SHP77 treated with DMSO at 0.1 percent for 48 hours (cell line): Measurements from ENCODE around the gene INPP5K.

ENCODE experiments used
- DNase-seq: peaks from one replicate; lab custom pipeline; 2025; lab: John Stamatoyannopoulos, UW

Gene INPP5K

GRCh38 chr17:1505586-1505985, 10.8 kb downstream of the INPP5K start:
- DNase-seq: no peak

DNA sequence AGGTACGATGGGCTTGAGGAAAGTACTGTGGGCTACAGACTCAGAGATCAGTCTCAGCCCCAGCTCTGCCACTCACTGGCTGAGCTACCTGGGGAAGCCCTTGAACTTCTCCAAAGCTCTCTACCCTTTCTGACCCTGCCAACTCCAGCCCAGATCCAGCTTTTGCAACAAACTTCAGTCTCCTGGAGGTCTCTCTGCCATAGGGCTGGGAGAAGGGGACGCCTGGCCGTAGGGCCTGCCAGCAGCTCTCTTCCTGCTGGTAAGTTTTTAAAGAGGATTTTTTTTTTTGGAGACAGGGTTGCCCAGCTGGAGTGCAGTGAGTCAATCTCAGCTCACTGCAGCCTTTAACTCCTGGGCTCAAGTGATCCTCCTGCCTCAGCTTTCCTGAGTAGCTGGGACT, 11.5 kb downstream of the INPP5K start:
- no peak for DNase-seq

GRCh38 chr17:1503699-1504098, 12.7 kb downstream of the INPP5K start:
- no peak for DNase-seq

GRCh38 chr17:1498869-1499268, 17.5 kb downstream of the INPP5K start:
- DNase-seq: no peak

DNA sequence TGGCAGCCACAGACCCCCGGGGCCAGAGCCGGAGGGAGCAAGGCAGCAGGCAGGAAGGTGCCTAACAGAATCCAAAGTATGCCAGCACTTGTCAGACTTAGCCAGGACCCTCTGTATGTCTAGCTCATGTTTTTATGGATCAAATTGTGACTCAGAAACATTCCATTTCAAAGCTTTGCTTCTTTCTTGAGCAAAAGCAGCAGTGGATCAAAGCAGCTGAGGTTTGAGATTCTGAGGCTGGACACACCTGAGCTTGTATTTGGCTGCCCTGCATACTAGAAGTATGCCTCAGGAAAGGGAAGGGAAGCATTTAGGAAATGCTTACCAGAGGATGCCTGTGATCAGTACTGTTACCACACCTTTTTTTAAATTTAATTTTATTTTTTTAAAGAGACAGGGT, 18.2 kb downstream of the INPP5K start:
- no peak for DNase-seq

DNA sequence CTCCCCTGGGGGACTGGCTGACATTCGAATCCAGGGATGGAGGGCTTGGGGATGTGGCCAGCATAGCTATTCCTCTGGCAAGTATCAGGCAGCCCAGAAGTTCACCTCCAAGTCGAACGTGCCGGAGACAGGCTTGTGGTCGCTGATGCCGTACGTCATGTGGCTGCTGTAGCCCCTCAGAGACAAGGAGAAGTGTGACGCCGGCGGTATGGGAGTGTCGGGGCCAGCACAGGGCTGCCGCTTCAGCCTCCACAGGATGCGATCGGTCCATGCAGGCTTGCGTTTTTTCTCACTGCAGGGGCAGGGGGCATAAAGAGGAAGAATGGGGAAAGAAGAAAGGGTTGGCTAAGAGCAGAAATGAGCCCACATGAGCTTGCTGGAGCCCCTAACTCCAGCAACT, 18.6 kb downstream of the INPP5K start:
- DNase-seq: no peak

DNA sequence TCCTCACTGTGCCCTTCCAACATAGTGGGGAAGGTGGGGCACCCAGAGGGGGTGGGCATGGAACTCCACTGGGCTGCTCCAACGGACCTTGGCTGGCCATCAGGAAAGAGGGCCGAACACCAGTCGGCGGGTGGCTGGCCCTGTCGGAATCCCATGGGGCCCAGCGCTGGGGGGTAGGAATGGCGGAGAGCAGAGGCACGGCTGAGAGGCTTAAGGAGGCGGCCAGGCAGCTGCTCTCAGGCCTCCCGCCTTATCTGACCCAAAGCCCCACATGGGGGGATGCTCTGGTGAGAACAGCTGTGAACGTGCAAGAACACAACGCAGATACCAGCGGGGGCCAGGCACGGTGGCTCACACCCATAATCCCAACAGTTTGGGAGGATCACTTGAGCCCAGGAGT, 19.5 kb downstream of the INPP5K start:
- no peak for DNase-seq

- DNase-seq: no peak
These were observed 21.0 kb downstream of the INPP5K start for GRCh38 chr17:1495265-1495989.

DNA sequence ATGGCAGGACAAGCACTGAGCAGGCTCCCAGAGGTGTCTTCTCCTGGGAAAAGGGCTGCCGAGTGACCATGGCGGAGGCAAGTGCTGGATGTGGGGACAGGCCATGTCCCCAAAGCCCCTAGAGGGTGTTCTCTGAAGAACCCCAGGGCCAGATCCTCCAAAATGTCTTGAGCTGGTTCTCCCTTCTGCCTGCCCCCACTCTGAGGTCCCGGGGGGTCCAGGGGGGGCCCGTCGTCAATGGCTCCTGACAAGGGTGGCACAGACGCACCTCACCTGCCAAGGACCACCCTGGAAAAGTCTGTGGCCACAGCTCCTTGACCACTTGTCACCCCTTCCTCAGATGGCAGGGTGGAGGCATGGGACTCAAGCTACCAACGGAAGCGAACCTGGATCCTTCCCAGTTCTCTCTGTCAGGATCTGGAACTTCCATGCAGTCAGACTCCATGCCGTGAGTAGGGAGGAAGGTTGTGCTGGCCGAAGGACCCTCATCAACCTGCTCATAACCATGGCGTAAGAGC, 21.6 kb downstream of the INPP5K start:
- DNase-seq: no peak

GRCh38 chr17:1494203-1494602, 22.2 kb downstream of the INPP5K start:
- DNase-seq: no peak

DNA sequence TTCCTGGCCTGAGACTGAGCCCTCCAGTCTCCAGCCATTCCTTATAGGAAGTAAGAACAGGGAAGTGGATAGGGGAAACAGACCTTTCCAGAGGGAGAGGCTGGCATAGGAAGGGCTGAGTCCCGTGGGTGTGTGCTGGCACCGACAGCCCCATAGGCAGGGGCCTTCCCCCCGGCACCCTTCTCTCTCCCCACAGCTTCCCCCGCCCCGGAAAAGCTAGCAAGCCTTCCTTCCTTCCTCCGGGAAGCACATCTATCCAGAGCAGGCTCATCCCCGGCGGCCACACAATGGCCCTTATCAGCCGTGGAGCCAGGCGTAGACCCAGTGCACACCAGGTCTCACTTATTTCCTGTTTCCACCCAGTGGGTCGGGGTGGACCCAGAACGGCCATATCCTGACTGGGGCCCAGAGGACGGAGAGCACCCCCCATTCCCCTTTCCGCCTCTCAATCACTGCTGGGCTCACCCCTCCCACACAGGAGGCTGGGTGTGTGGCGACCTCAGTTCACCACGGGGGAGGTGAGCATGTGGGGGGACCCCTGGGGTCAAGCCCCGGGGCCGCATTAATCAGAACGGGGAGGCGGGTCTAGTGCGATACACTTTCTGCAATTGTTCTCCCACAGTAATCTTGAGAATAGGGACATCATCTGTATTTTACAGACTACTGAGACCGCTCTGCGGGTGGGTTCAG, 23.0 kb downstream of the INPP5K start:
- DNase-seq: no peak

DNA sequence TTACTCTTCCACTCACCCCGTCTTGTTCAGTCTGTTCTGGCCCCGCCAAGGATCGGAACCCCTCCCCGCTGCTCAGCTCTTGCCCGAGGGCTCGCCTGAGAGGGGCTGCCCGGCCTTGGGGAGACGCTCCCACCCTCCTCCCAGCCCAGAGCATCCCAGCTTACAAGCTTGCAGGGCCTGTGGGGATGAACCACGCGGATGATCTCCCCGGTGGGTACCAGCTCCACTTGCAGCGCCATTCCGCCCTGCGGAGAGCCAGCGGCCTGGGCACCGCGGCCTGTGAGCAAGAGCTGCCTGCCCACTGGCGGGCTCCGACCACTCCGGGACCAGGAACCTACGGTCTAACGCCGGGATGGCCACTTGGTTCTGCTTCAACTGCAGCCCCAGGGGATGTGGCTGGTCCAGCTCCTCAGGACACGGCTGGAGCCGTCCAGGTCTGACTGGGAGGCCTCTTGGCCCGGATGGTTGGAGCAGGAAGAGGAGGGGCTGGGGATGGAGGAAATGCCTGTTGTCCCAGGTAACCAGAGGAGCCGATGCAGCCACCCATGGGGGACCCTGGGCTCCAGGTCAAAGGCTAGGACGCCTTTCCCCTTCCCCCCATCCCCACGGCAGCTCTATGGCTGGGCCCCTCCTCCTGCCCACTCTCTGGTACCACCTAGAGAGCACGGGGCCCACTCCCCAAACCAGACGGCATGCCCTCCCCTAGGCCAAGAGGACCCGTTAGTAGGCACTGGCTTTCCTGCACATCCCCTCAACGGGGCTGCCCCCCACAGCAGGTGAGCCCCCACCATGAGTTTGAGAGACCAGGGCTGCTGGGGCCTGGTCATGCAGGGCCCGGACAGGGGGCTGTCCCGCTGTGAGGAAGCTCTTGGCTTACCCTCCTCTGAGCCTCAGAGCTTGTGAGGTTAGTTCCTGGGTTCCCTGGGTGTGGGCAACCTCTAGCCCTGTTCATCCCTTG, 23.9 kb downstream of the INPP5K start, which contains the start of gene MYO1C:
TSS of gene MYO1C (minus strand) at position 438 of the 958 bp plus-strand sequence. CDS start at position 239, 199 bp downstream.
- no peak for DNase-seq

GRCh38 chr17:1491443-1492248, 24.8 kb downstream of the INPP5K start:
- DNase-seq: no peak

- peak; percentile 34 for DNase-seq
These were observed 25.6 kb downstream of the INPP5K start for GRCh38 chr17:1490643-1491442.

- DNase-seq: no peak
These were observed 27.6 kb downstream of the INPP5K start for GRCh38 chr17:1488826-1489270.

GRCh38 chr17:1487939-1488825, 28.2 kb downstream of the INPP5K start:
- peak; percentile 20 for DNase-seq

DNA sequence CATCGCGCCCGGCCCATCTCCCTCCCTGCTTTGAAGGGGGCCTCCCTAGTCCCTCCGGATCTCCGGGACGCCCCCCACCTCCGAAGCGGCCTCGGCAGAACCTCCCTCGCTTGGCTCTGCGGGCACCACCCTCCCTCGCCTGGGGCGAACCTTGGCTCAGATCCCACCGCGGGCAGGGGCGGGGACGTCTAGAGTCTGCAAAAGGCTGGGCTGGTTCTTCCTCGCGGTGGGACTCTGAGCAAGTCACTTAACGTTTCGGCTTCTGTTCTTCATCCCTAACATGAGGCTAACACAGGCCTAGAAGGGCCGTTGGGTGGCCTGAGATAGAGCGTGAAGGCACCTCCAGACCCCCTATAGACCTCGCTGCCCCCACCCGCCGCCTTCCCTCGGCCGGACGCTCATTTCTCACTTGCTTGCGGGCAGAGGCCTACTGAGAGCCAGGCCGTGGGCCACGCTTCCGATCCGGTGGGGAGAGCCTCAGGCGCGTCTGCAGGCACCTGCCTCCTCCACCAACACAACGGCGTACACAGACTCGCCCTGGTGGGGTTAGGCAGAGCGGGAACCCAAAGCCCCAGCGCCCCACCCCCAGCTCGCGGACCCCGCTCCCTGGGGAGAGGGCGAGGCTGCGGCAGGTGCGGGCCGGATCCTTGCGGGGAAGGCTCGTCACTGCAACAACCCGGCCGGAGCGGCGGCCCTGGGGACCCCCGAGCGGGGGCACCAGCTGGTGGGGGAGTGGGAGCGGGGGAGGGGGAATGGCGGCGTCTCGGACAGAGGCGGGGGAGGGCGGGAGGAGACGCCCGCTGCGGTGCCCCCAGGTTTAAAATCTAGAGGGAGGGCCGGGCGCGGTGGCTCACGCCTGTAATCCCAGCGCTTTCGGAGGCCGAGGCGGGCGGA, 29.4 kb downstream of the INPP5K start:
- no peak for DNase-seq
